ENCODE data around the gene VAV3.
"Not testable (repeated sequence)": the region's sequence is repeated elsewhere in the genome, so short reads cannot be mapped to it uniquely, and the experiment has no call there.

VAV3 gene, protein sequence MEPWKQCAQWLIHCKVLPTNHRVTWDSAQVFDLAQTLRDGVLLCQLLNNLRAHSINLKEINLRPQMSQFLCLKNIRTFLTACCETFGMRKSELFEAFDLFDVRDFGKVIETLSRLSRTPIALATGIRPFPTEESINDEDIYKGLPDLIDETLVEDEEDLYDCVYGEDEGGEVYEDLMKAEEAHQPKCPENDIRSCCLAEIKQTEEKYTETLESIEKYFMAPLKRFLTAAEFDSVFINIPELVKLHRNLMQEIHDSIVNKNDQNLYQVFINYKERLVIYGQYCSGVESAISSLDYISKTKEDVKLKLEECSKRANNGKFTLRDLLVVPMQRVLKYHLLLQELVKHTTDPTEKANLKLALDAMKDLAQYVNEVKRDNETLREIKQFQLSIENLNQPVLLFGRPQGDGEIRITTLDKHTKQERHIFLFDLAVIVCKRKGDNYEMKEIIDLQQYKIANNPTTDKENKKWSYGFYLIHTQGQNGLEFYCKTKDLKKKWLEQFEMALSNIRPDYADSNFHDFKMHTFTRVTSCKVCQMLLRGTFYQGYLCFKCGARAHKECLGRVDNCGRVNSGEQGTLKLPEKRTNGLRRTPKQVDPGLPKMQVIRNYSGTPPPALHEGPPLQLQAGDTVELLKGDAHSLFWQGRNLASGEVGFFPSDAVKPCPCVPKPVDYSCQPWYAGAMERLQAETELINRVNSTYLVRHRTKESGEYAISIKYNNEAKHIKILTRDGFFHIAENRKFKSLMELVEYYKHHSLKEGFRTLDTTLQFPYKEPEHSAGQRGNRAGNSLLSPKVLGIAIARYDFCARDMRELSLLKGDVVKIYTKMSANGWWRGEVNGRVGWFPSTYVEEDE

GRCh38 chr1:107965110-107965991 is at the start of gene VAV3:
TSS of gene VAV3 (minus strand) at chr1:107965180. CDS start at chr1:107964869, 311 bp downstream.
- DNase-seq: peak; percentile 85

GRCh38 chr1:108012553-108012952 is 47.6 kb upstream of the VAV3 start:
- DNase-seq: no peak

DNA sequence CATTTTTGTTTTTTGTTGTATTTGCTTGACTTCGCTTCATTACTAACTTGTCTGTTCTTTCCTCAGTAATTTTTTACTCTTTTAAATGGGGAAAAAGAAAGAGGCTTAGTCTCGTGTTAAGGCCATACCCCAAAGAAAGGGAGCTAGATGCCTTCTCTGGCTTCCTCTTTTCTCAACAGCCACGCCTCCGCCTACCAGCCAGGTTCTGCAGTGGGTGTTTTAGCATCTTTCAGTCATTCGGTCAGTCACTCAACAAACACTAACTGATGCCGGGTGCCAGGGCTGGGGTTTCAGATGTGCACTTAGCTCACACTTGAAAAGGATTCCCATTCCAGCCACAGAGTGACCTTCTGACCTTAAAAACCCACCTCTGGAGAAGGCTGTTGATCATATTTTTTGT is 46.3 kb upstream of the VAV3 start:
- DNase-seq: no peak

DNA sequence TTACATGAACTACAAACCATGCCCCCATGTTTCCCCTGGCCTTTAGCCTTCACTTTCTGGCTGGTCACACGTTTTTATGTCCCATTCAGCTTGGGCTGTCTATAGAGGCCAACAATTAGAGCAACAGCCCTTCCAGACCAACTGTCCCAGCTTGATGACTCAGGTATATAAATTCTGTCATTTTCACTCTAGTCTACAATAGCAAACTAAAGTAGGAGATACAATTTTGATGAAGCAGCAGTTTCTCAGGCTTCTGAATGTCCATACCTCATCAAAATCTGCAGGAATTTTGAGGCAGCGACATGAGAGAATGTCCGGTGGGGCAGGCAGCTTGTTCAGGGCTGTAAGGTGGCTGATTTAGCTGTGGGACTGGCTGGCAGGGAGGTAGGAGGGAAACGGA is 45.6 kb upstream of the VAV3 start:
- no peak for DNase-seq

GRCh38 chr1:108009603-108010195 is 44.7 kb upstream of the VAV3 start:
- no peak for DNase-seq

DNA sequence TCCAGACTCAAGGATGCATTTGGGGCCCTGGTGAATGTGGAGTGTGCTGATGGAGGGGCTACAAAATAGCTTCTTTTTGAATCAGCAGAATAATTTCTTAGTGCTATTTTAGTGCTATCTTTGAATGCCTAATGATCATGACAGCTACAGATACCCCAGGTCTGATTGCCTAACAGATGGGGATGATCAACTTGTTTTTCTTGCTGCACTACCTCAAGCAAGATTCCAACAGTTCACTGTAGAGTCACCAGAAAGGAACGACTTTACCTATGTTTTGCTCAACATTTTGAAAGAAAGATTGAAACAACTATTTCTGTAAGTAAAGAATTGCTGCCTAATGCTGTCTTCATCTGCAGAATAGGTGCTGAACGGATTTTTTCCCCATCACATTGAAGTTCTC is 42.6 kb upstream of the VAV3 start:
- no peak for DNase-seq

- no peak for DNase-seq
These were observed 42.1 kb upstream of the VAV3 start for GRCh38 chr1:108007070-108007469.

DNA sequence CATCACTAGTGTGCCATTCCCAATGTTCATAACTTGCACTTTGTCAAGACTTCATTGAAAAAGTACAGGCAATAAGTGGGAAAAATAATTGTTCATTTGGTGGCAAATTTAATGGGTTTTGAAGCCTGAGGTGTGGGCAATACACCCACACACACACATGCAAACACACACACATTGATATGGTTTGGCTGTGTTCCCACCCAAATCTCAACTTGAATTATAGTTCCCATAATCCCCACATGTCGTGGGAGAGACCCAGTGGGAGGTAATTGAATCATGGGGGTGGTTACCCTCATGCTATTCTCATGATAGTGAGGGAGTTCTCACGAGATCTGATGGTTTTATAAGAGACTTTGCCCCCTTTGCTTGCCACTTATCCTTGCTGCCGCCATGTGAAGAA is 39.9 kb upstream of the VAV3 start:
- DNase-seq: not testable (repeated sequence)

DNA sequence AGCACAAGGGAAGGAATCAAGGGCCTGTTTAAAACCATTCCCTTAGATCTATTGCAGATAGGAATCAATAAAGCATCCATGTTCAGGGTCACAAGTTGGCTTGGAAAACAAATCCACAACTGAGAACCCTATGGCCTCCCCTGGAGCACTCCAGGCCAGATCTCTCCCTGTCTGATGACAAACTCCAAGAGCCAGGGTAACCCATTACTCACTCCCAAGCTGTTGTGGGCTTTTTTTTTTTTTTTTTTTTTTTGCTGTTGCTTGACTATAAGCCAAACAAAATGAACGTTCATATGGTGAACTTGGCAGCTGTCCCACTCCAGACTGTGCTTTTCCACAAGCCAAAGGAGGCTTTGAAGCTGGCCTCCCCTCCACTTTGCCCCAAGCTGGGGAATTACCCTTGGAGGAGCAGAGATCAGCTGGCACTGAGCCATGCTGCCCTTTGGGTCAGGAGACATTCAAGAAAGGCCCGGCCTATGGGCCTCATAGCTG is 35.7 kb upstream of the VAV3 start:
- DNase-seq: peak; percentile 51

DNA sequence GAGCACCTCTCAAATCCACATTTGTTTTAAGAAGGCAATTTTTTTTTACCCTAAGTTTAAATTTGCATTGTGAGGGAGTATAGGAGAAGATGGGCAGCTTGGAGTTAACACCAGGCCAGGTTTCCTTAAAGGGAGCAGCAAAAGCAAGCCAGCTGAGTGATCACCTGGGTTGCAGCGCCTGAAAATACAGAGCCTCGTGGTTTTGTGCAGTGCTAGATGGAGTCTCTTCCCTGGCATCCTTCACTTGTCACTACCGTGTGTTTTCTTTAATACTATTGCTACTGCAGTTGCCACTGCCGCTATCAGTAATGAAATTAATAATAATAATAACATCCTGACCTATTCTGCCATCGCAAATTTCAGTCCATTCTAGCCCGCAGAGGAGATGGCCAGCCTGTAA is 35.2 kb upstream of the VAV3 start:
- DNase-seq: no peak

DNA sequence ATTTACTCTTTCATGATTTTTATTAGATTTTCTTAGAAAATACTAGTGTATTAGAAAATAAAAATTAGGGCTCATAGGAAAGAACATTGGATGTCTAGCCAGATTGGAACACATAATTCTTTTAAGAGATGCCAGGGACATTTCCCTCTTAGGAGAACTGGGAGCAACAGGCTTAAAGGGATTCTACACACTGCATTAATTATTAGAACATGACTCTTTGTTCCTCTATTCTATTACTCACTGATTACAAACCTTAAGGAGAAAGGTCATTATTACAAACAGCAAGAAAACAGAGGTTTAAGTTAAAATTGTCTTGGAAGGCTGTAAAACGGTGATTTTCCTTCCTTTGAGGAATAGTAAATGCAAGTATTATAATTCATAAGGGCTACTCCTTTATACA is 32.9 kb upstream of the VAV3 start:
- DNase-seq: no peak

DNA sequence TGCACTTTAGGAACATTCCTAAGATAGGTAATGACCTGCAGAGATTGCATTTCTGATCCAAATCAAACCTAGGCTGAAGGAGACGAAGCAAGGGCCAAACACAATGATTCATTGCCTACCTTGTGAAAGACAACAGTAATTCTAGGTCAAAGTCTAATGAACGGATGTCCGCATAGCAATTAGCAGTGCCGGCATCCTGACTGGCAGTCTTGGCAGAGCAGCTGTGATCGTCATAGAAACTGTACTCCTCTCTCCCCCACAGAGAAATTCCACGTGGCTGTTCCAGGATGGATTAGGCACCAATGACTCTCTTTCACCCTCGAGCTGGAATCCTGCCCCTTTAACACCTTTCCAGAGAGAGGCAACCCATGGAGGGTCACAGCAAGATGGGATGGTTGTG is 28.9 kb upstream of the VAV3 start:
- DNase-seq: no peak

DNA sequence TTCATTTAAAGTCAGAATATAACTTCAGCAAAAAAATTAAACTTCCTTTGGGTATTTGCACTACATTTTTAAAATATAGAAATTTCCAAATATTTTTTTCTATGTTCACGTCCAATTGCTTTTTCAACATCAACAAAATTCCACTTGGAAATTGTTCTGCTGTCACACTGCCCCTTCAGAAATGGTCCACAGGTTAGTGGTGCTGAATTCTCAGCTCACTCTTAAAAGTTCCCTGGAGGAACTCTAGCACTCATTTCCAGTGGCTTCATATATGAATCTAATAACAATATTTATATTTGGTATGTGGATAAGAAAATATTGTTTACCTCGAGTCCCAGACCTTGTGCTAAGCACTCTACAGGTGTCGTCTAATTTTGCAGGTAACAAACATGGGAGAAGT is 27.4 kb upstream of the VAV3 start:
- DNase-seq: no peak

DNA sequence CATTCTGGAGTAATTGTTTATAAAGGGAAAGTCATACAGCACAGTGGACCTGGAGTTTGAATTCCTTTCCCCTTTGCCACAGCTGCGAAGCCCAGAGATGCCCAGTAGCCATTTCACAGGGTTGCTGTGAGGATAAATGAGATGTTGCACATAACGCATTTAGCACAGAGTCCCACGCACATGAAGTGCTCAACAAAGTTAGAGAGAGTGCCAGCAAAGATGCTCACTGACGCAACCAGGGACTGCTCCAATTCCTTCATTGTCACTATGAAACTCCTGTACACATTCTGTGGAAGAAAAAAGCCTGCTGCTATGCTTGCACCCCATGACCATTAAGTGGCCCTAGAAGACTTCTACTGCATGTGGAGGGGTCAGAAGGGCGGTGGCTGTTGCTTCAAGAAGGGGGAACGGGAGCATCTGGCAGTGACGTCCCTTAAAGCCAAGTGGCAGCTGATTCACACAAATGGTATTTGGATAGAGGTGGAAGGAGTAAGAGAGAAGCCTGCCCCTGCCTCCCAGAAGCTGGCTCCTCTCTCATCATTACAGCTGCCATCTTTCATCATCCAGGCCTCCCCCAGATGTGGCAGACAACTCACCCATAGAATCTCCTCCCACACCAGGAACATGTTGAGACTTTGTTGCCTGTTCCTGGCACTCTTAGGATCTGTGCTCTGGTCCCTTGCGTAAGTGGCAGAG is 26.5 kb upstream of the VAV3 start:
- peak; percentile 29 for DNase-seq

DNA sequence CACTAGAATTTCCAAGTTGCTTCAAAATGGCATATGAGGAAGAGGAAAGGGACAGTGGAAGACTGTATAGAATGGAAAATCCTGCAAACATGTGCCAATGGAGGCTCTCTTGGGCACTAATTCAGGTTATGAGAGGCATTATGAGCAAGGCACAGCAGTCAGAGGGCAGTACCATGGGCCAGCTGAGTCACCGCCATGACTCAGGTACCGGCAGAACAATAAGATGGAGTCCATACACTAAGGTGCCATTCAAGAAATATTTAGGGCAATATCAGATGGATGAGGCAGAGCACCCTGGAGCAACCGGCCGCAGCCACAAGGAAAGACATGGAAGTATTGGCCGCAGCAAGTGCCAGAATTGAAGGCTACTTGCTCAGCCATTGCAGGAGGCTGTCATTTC is 25.6 kb upstream of the VAV3 start:
- no peak for DNase-seq

GRCh38 chr1:107981277-107981676 is 16.3 kb upstream of the VAV3 start:
- no peak for DNase-seq

GRCh38 chr1:107979926-107980325 is 14.9 kb upstream of the VAV3 start:
- no peak for DNase-seq

DNA sequence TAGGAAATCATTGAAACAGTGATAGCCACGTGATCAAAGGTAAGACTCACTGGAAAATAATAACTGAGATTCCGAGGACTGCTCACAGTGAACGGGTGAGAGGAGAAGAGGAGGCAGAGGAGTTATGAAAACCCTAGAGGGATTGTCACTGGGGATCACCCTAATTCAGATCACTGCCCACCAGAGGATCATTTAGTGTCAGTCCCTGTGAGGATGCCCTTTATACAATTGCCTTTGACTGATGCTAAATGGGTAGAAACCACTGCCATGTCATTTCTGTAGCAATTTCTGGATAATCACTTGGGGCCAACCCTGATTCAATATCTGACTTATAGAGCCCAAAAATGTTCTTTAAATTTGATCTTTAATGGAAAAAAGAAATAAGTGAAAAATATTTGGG is 14.1 kb upstream of the VAV3 start:
- no peak for DNase-seq

DNA sequence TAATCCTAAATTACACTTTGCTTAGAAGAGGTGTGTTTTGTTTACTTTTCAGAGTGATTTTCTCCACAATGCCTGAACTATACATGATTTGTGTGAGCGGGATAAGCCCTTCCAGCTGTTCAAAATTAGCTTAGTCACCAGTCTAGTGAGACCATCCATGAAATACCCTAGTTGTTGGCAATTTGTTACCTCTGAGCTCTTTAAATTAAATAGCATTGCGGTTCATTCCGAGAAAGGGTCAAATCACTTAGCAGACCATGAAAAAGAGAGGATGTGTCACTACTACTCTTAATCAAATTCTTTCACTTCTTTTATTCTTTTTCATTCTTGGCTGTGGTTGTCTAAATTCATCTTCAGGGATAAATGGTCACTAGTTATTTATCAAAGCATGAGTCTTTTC is 11.9 kb upstream of the VAV3 start:
- no peak for DNase-seq

DNA sequence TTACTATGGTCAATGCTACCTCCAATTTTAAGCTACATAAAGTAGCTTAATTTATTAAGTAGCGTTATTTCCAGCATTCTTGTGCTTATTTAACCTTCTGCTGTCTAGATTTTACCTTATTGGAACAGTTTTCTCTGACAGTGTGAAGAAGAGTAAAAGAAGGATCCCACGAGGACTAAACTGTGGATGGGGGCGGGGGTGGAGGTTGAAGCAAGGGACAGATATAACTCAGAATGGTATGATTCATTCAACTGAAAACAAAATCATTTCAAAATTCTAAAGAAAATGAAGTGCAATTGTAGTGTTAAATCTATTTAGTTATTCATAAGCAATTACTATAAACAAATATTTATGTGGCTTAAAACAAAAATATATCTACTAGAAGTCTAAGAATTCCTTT is 11.5 kb upstream of the VAV3 start:
- DNase-seq: no peak

- peak; percentile 24 for DNase-seq
These were observed 10.9 kb upstream of the VAV3 start for GRCh38 chr1:107975851-107976250.

GRCh38 chr1:107974090-107974489 is 9.1 kb upstream of the VAV3 start:
- no peak for DNase-seq

Measured in femur (tissue), 1 donor.